Measurements from ENCODE around the gene KCND1.

KCND1 gene

GRCh38 chrX:48974033-48974432 lies 2.4 kb upstream of the KCND1 start:
- no peak for DNase-seq

DNA sequence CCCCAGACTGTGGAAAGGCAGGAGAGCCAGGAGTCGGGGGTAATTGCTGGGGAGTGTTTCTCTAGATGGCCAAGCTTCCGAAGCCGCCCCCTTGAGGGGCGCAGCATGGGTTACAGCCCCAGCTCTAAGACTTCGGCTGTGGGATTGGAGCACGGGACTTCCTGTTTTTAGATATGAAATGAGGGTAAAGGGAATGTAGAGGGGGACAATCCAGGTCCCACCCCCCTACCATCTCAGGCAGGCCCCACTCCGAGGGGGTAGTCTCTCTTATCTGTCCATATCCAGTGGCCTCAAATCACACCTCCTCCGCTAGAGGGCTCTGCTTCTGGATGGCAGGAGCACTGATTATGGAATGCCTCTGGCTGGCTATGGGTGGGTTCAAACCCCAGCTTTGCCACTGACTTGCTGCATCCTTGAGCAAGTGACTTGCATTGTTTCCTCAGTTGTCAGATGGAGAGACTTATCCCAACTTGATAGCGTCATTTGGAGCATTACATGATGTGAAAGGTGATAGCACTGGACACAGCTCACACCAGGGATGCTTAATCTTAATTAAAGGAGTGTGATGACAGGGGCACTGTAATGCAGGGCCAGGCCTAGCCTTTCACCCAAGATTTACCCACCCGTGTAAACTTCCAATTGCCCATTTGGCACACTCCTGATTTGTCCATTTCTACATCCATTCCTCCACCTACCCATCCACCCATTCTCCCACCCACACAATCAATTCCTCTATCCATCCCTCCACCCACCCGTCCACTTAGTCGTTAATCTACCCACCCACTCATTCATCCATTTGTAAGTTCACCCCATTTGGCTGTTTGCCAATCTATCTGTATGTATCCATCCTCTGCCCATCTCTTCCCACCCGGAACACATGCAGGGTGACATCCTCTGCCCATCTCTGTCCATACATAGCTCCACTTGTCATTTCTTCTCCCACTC lies 848 bp upstream of the KCND1 start:
- DNase-seq: peak; percentile 39

DNA sequence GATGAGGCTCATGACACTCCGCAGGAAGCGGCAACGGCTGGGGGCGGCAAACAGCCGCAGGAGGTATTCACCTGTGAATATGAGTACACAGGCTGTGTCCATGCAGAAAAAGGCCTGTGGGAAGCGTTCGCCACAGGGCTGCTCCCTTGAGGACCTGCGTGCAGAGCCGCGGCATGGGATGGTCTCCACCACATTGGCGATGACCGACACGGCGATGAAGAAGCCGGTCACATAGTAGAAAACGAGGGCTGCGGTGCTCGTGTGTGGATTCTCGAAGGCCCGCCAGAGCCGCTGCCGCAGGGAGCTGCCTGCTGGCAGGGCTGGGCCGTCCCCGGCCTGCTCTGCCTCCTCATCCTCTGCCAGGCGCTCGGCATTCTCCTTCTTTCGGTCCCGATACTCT lies 2.2 kb downstream of the KCND1 start:
- DNase-seq: no peak

GRCh38 chrX:48968377-48968776 lies 3.3 kb downstream of the KCND1 start:
- no peak for DNase-seq

DNA sequence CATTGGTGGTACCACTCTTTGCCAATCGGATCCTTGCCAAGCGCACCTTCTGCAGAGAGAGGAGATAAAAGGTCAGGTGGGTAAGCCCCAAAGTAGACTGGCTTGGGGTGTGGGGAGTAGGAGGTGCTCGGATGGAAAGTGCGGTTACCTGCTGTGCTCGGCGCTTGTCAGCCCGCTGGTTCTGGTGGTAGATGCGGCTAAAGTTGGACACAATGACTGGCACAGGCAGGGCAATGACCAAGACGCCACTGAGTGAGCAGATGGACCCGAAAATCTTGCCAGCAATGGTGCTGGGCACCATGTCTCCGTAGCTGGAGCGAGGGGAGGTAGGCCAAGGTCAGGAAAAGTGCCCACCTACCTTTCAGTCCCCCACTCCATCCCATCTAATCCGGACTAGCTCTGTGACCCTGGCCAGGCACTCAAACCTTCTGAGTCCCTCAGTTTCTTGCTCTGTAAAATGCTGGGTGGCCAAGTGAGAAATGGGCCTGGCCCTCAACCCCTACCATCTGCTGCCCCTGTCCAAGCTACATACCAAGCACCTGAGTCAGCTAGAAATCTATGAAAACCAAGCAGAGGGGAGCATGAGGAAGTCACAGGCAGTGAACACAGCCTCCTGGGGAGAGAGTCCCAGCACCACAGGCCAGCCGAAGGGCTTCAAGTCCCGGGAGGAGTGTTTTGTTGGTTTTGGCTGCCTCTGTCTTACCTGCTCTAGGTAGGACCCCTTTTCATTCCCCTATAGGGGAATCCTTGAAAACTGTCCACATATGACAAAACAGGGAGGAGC lies 4.7 kb downstream of the KCND1 start:
- no peak for DNase-seq

GRCh38 chrX:48965959-48966358 lies 5.7 kb downstream of the KCND1 start:
- DNase-seq: no peak

GRCh38 chrX:48961585-48962091 lies 10.0 kb downstream of the KCND1 start:
- DNase-seq: no peak

GRCh38 chrX:48960291-48960690 lies 11.4 kb downstream of the KCND1 start:
- DNase-seq: no peak

GRCh38 chrX:48958635-48959094 lies 13.0 kb downstream of the KCND1 start:
- no peak for DNase-seq

DNA sequence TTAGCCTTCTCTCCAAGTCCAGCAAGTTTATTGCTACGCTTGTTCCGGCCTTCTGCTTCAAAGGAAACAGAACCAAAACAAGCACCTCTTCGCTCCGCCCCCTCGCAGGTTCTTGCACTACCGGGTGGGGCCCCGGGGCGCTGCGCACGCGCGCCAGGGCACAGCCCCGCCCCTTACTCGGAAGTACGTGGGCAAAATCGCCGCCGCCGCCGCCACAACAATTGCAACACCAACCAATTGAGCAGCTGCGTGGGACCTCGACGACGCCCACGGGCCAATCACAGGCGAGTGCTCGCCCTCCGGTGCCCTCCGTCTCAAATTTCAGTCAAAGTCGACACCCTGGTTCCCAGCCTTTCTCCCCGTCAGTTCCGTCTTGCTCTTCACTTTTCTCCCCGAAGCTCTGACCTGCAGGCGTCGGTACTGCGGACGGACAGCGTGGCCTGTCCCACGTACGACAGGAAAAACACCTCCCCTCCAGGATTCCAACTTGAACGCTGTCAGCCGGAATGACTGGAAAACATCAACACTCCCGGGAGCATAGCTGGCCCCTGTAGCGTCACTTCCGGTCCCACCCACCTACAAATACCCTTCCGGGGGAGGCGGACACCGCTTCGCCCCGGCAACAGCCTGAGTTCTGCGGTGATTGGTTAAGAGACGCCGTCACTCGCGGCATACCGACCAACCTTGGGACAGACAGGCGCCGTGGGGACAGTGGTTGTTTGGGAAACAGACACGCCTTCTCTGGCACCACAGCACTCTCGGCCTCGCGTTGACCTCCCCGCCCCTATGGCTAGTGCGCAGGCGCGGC lies 13.6 kb downstream of the KCND1 start:
- DNase-seq: peak; percentile 96

DNA sequence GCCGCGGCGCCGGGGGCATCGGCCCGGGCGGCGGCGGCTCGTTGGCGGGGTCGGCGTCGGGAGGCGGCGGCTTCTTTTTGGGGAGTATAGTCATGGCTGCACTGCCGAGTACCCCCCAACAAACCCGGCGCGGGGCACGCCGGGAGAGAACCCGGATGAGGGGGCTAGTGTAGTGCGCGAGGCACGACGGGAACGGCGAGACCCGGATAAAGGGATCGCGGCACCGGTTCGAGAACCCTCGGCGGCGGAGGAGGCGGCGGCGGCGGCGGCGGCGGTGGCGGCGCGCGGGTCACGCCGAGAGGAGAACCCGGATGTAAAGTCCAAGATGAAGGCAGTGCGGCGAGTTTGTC lies 14.2 kb downstream of the KCND1 start, which contains the start of gene OTUD5:
Gene OTUD5, minus strand, starts transcription at position 131 of the 350 bp plus-strand sequence. Its CDS starts 37 bp downstream, at position 94.
- DNase-seq: peak; percentile 78

DNA sequence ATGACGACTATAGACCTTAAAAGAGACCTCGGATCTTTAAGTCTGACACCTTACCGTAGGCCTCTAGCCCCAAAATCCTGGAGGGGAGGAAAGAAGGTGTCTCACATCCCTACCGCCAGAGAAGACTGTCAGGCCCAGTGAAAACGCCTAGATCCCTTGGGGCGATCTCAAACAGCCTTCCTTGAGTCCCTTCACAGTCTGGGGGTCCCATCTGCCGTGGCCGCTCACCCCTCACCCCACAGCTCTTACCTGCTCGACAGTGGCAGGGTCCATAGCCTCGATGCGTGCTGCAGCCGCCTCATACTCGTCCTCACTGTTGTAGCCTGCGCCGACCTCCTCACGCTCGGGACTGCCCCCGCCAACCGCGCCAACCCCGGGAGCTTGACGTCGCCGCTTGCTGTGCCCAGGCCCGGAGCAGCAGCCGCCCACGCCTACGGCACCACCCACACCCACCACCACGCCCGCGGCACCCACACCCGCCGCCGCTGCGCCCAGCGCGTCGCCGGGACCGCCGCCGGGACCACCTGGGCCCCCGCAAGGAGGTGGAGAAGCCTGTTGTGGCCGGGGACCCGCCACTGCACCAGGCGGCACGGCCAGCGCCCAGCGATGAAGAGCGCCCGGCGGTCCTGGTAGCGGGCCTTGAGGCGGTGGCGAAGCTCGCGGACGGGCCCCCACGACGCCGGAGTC lies 14.8 kb downstream of the KCND1 start:
- DNase-seq: peak; percentile 45

- no peak for DNase-seq
Observed at GRCh38 chrX:48948589-48948988, 23.1 kb downstream of the KCND1 start.

GRCh38 chrX:48945517-48946348 lies 25.9 kb downstream of the KCND1 start:
- DNase-seq: peak; percentile 65

GRCh38 chrX:48942895-48943294 lies 28.7 kb downstream of the KCND1 start:
- peak; percentile 57 for DNase-seq

DNA sequence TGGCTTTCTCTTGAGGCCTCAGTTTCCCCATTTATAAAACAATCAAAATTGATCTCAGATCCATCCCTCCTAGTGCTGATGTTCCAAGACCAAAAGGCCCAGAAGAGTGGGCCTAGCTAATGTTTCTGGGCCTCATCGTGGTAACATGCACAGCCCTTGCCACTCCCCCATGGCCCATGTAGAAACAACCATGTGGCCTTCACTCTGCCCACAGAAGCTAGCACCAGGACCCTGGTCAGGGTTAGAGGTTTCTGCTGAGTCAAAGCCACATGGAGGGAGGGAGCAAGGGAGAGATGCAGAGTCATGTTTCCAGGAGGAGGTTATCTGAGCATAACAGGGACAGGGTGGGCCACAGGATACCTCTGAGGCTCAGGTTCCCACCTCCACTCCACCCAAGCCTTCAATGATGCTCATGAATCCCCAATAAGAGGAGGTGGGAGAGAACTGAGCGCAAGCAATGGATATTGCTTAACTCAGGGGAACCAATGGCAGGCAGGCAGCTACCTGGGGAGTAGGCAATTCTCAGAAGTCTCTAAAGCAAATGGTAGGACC lies 31.2 kb downstream of the KCND1 start:
- peak; percentile 71 for DNase-seq

GRCh38 chrX:48939524-48940228 lies 32.0 kb downstream of the KCND1 start:
- peak; percentile 48 for DNase-seq

DNA sequence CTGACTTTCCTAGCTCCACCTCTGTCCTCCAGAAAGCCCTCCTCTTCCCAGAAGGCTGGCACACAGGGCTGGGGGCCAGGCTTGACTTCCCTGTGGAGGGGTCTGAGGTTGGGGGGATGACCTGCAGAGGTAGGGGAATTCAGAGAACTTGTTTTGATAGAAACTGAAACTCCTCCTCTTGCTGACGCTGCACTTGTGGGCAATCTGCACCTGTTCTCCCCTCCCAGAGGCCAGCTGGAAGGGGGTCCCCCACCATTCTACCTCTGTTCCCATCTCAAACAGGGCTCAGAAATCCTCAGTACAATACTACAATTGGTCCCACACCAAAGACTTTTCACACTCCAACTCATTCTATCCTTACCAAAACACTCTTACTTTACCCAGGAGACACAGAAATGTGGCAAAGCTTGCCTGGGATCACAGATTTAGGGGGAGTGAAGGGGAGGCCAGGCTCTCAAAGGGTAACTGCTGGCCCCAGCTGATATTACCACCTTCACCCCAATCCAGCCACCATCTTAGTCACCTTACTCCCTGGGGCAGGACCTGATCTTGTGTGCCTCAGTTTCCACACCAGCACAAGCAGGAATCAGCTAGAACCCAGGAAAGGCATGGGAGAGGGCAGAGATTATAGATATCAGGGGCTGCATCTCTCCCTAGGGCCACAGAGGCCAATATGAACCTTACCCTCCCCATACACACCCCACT lies 32.8 kb downstream of the KCND1 start:
- peak; percentile 93 for DNase-seq
